HG03469 (cell line): ENCODE measurements around the gene CTRL.
"Not testable (repeated sequence)": the region's sequence is repeated elsewhere in the genome, so short reads cannot be mapped to it uniquely, and the experiment has no call there.

Experiments used
- ATAC-seq: cut with Tn5 transposase; IDR thresholded peaks from one replicate; pipeline ENCODE4 v1.9.1; 2021; ENCODE audit warnings: mild to moderate bottlenecking, moderate library complexity, moderate number of reproducible peaks; ENCODE audit not compliant: unreplicated experiment

Gene CTRL

DNA sequence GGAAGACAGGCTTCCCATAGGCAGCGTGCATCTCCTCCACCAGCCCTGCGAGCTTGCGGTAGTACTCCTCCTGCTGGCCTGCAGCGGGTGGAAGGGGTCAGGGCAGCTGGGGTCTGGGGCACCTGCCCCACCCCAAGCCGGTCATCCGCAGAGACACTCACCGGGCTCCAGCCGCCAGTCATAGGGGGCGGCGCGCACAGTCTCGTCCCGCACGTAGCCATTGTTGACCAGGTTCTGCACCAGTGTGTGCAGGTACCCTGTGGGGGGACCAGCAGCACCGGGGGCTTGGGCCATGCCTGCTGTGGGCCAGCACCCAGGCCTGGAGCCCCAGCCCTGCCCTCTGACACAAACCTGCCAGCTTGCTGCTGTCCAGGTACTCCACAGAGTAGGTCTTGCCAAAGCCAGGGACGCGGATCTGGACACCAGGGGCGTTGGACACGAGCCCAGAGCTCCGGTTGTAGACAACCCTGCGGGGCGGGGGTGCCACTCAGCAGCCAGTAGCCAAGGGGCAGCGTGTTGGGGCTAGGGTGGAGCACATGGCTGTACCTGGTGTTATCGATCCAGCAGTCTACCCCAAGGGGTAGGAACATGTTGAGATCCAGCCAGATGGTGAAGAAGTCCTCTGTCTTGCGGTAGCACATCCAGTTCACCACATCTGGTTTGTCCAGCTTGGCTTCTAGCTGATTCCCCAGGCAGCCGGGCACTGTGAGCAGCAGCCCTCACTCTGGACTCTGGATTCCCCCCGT, 11.0 kb upstream of the CTRL start:
- no peak for ATAC-seq

DNA sequence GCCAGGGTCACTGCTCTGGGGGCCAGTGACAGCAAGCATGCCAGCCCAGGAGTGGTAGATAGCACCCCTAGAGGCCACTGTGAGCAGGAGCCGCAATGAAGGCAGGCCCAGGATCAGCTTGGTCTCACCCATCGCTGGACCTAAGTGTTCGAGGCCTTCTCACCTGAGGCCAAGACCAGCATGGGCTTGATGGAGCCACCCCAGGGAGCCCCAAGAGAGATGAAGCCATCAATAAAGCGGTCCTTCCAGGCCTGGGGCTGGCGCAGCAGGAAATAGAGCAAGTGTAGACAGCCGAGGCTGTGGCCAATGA, 10.5 kb upstream of the CTRL start:
- ATAC-seq, result no peak

DNA sequence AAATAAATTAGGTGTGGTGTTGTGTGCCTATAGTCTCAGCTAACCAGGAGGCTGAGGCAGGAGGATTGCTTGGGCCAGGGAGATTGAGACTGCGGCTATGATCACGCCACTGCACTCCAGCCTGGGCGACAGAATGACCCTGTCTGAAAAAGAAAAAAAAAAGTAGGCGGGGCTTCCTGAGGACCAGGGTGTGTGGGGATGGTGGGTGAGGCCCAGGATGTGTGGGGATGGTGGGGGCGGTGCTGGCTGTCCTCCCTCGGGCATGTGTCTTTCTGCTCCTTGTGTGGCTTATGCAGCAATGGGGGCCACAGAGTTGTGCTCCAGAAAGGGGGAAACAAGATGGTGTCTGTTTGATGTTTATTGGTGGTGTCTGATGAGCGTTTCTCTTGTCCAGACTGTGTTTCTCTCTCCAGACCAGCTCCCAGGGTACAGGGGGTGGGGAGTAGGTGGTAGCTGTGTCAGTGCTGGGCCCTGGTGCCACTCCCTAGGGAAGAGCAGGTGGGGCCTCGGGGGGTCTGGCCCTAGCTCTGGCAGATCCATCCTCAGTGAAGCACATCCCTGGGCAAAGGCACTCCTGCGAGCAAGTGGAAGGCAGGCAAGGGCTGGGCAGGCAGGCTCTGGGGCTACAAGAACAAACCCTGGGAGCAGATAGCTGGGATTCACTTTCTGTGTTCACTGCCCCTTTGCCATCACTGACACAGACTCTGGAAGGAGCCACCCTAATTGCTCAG, 10.0 kb upstream of the CTRL start:
- no peak for ATAC-seq

DNA sequence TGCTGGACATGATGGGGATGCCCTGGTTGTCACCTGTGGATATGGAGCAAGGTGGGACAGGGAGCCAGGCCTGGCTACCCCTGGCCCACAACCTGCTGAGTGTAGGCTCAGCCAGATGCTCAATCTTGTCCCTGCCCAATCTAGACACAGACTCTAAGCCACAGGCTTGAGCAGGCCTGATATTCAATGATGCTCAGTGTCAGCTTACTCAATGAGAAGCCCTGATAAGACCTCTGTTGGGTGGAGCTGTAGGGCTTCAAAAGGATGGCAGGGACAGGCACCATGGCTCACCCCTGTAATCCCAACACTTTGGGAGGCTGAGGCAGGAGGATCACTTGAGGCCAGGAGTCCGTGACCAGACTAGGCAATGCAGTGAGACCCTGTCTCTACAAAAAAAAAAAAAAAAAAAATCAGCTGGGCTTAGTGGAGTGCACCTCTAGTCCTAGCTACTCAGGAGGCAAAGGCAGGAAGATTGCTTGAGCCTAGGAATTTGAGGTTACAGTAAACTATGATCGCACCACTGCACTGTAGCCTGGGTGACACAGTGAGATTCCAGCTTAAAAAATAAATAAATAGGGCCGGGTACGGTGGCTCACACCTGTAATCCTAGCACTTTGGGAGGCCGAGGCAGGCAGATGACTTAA, 8.9 kb upstream of the CTRL start:
- ATAC-seq, result no peak

DNA sequence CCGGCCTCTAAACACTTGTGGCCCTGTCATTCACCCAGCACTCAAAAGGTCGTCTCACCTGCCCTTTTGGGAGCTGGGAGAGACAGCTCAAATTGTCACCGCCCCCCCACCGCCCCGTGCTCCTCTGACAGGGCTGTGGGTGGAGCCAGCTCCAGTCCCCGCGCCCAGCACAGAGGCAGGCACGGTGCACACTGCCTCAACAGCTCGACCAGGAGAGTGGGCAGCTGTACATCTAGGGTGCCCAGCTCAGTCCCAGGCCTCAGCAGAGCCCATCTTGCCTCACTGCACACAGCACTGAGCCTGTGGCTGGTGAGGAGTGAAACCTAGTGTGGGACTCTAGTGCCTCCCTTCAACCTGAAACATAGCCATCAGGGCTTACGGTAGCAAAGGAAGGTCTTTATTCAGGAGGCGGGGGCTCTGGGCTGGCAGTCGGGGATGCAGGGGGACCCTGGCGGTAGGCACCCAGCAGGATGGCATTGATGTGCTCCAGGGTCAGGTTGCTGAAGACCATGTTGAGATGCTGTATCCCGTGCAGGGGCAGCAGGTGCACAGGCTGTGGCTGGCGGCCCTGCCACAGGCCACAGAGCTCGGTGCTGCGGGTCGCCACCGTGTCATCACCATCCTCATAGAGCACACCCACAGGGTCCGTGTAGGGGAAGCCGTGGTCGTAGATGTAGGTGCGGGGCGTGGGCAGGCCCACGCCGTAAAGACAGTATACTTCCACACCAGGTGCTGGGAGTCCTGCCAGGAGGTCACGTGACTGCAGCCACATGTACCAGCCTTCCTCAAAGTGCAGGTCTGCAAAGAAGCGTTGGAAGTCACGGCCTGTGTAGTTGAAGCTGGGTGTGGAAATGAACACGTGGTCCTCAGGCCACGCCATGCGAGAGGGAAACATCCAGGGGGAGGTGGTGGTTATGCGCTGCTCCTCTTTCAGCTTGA, 8.1 kb upstream of the CTRL start:
- ATAC-seq, result no peak

DNA sequence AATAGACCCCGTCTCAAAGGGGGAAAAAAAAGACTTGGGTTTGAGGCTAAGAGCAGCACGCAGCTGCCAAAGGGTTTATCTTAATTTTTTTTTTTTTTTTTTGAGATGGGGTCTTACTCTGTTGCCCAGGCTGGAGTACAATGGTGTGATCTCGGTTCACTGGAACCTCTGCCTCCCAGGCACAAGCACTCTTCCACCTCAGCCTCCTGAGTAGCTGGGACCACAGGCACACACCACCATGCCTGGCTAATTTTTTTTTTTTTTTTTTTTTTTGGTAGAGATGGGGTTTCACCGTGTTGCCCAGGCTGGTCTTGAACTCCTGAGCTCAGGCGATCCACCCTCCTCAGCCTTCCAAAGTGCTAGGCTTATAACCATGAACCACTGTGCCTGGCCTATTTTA, 6.1 kb upstream of the CTRL start:
- ATAC-seq, result not testable (repeated sequence)

DNA sequence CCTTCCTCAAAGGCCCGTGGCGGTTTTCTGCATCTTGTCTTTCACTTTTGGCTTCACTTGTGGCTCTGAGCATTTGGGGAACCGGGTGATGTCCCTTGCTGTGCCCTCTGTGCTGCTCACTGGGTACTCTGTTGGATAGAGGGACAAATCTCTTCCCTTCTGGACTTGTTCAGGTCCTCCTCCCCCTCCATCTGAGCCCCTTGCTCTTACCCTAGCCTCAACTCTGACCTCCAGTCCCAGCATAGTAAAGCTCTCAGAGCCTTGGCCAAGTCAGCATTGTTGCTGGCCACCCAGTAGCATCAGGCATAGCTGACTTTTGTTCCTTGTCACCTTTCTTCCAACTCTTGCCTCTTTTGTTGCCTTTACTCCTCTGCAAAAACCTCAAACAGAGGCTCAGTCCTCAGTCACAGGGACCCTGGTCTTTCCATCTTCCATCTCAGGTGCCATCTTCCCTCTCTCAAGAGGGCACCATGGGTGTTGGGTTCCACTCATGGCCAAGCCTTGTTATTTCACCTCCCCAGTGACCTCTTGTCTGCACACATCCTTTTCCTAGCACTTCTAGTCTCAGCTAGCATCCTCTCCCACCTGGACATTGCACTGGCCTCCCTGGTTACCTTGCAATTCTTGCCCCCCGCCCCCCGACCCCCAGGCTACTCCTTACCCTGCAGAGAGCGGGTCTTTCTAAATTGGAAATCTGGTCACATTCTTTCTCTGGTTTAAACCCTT, 5.4 kb upstream of the CTRL start:
- ATAC-seq, result peak; percentile 51

DNA sequence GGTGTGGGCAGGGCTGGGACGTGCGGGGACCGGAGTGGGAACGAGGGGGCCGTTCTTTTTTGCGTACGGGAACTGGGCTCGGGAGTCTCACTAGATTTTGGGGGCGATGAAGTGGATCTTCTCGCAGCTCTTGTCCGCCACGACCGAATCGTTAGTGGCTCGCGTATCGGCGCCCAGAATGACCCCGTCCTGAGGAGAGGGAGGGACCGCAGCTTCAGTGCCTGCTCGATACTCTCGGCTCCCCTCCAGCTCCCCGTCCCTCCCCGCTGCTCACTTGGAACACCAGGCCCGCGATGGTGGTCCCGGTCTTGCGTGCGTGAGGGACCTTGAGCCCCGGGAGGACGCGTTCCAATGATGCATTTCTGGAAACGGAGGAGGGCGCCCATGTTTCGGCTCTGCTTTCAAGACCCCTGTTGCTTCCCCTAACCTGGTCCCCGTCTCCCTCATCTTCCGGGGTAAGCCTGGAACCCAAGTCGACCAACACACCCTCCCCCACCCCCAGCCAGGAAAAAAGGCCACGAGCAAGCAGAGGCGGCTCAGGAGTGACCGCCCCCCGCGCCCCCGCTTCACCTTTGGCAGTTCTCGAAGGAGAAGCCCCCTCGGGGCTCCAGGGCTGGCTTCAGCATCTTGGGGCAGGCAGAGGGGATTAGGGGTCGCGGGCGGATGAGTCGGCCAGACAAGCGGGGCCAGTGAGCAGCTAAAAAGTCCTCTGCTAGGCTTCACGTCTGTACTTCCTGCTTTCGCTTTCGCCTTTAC, 4.6 kb upstream of the CTRL start, which contains the start of gene PSMB10:
TSS of gene PSMB10 (minus strand) at position 727 of the 756 bp plus-strand sequence. CDS start at position 626, 101 bp downstream.
- ATAC-seq, result no peak

DNA sequence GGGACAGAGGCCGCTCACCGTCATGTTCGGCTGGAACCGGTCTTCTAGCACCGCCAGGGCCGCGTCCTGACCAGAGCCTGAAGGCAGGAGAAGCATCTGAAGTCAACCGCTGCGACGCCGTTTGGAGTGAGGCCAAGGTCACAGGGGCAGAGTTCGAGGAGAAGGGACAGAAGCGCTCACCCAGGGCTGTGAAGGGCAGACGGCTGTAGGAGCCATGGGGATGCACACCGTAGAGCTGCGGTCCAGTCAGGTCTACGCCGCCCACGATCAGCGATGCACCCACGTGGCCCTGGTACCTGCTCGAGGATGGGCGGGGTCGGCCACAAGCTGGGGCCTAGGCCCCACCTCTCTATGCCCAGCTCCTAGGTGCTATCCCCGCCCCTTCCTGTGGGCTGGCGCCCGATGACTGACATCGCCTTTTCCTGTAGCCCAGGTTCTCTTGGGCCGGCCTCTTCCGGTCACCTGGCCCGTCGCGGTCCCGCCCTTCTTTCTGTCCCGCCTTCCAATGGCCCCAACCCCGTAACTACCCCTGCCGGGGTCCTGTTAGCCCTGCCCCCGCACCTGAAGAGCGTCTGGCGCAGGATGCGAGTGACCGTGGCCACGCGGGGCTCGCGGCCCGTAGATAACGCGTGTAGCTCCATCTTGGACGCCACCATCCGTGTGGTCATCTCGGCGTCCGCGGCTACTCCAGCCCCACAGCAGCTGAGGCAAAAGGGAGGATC, 3.9 kb upstream of the CTRL start:
- peak; percentile 73 for ATAC-seq

DNA sequence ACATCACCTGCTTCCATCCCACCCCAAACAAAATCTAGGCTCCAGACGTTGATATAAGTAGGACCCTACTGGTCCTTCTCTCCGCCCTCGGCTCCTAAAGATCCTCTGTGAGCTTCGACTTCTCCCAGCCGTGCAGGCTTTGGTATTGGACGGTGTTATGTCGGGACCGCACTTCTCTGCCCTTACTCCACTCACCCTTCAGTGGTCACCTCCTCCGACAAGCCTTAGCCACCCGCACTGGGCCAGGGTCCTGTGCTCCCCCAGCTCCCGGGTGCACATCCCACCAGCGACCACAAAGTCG, 3.4 kb upstream of the CTRL start:
- ATAC-seq, result no peak

DNA sequence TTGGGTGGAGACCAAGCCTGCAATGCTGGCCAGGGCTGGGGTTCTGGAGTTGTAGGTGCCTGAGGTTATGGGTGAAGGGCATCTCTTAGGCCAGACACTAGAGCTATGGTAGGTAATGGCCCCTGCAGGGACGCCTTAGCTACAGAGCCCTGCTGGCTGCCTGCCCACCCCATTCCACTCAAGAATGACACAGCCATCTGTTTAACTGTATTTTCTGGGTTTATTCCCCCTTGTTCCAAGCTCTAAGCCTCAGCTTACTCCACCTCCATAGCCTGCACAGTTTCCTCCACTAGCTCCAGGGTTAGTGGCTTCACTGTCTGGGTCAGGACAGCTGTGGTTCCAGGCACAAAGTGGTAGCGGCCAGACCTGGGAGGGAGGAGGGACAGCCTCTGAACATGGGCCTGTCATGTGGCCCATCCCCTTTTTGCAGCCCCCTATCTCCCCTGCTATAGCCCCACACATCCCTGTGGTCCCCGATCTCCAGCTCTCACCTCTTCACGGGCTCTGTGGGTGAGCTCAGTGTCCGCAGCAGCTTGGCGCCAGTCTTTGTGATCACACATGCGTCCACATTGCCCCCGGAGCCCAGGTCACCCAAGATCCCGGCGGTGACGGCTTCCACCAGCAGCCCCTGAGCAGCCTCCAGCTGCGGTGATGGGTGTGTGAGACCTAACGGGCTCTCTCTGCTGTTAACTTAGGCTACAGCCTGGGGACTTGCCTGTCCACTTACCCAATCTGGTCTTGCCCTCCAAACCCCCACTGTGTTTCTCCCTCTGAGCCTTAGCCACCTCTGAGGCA, 2.8 kb upstream of the CTRL start:
- no peak for ATAC-seq

DNA sequence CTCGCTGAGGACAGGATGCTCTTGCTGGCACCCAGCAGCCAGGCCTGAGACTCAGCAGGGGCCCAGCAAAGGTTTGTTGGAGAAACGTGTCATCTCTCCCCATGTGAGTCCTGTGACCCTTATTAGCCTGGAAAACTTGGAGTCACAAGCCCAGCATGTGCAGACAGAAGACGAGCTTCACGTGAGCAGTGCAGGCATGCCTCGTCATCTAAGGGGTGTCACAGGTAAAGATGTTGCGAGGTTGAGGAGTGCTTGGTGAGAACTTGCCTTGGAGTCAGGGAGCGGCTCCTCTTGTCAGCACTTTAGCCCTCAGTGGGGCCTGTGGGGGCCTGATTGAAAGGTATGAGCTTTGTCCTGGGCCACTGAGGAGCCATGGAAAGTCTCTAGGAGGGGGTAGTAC, 2.1 kb upstream of the CTRL start:
- no peak for ATAC-seq

DNA sequence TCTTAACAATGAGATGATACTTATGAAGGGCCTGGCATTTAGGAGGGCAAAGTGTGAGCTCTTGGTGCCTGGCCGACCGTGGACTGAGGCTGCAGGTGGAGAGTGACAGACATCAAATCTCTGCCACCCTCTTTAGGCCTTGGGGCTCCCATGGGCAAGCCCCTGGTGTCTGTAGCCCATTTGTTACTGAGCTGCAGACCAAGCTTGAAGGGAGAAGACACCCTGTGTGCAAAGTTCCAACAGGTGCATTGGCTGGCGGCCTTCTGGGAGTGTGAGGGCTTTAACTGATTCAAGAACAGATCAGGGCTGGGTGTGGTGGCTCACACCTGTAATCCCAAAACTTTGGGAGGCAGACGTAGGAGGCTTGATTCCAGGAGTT, 789 bp upstream of the CTRL start:
- ATAC-seq, result no peak

DNA sequence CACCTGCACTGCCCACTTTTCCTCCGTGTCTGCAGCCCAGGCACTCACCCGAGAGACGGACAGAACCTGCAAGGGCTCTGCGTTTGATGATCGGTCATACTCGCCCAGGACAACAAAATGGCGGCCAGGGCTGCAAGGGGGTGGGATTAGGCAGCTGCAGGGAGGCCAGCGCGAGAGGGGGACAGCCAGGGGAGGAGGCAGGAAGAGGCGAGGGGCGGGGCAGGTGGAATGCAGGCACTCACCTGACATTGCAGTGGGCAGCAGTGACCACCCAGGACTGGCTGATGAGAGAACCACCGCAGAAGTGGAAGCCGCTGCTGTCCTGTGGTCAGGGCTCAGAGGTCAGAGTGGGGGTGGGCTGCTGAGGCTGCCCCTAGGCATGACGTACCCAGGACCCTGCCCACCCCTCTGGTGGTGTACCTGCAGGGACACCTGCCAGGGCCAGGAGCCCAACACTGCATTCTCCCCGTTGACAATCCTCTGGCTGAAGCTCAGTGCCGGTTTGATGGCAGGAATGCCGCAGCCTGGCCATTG, 917 bp downstream of the CTRL start:
- no peak for ATAC-seq

DNA sequence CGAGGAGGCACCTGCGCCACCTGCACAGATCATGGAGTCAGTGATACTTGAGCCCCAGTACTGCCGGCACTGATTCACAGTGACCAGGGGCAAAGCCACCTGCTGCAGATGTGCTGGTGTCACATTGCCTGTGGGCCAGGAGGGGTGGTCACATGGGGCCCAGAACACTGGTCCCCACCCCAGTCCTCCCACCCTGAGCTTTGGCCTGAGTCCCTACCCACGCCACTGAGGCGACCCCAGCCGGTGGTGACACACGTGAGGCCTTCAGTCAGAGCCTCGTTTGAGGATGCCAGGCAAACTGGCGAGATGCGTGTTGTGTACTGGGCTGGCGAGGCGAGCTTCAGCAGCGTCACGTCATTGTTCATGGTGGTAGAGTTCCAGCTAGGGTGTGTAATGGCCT, 1.5 kb downstream of the CTRL start:
- no peak for ATAC-seq

DNA sequence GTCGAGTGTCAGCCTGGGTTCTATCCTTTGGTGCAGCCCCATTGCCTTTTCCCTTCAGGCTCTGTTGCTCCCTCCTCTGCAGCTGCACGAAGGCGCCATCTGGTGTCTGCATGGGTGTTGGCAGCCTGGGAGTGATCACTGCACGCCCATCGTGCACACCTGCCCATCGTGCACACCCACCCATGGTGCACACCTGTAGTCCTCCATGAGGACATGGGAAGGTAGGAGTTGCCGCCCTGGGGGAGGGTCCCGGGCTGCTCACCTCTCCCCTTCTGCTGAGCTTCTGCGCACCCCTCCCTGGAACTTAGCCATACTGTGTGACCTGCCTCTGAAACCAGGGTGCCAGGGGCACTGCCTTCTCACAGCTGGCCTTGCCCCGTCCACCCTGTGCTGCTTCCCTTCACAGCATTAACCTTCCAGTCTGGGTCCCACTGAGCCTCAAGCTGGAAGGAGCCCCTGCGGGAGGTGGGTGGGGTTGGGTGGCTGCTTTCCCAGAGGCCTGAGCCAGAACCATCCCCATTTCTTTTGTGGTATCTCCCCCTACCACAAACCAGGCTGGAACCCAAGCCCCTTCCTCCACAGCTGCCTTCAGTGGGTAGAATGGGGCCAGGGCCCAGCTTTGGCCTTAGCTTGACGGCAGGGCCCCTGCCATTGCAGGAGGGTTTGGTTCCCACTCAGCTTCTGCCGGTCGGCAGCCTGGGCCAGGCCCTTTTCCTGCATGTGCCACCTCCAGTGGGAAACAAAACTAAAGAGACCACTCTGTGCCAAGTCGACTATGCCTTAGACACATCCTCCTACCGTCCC, 2.9 kb downstream of the CTRL start:
- ATAC-seq, result no peak

DNA sequence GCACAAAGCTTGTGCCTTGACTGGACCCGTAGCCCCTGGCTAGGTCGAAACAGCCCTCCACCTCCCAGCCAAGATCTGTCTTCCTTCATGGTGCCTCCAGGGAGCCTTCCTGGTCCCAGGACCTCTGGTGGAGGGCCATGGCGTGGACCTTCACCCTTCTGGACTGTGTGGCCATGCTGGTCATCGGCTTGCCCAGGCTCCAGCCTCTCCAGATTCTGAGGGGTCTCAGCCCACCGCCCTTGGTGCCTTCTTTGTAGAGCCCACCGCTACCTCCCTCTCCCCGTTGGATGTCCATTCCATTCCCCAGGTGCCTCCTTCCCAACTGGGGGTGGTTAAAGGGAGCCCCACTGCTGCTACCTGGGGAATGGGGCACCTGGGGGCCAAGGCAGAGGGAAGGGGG, 3.5 kb downstream of the CTRL start:
- no peak for ATAC-seq
